NCI-H2107 treated with DMSO at 0.1 percent for 48 hours (cell line): ENCODE data around the gene KRT7.

Experiments used
- DNase-seq: peaks from one replicate; lab custom pipeline; 2025; ENCODE audit not compliant: unreplicated experiment; lab: John Stamatoyannopoulos, UW

The KRT7 gene

GRCh38 chr12:52296572-52297215, 63.7 kb downstream of the KRT7 start:
- no peak for DNase-seq
